Right cardiac atrium (tissue), 5 donors: ENCODE results near the gene JAKMIP3. TPM values are rescaled to one million over a fixed set of nuclear protein-coding genes. Genes with fewer than 3 reads are reported as not detected.

Experiments
- ATAC-seq, 2 donors: fragments of 200-7000 bp; cut with Tn5 transposase; one replicate each; pipeline versions ENCODE4 v1.8.0 to v1.9.1; 2020; ENCODE audit warnings: moderate library complexity in 2 of 2, mild to moderate bottlenecking in 1 of 2
- DNase-seq, 3 donors: peaks; one replicate each; pipeline ENCODE4 v3.0.0-alpha.2; 2020
- H3K27ac ChIP-seq: one replicate; pipeline ENCODE4 v1.5.1; 2013; ENCODE audit warnings: mild to moderate bottlenecking, low read length, control low read depth, moderate library complexity
- H3K27me3 ChIP-seq: one replicate; pipeline ENCODE4 v1.6.1; 2013; ENCODE audit not compliant: control insufficient read depth, insufficient read depth
- H3K4me1 ChIP-seq: one replicate; pipeline ENCODE4 v1.6.1; 2013; ENCODE audit warnings: low read length; ENCODE audit not compliant: control insufficient read depth, insufficient read depth
- H3K4me3 ChIP-seq: one replicate; pipeline ENCODE4 v1.5.1; 2013; ENCODE audit warnings: low read length, control low read depth
- H3K9me3 ChIP-seq: one replicate; pipeline ENCODE4 v1.6.1; 2013; ENCODE audit warnings: low read length; ENCODE audit not compliant: control insufficient read depth
- WGBS: extraction: QIAGEN DNeasy Blood & Tissue Kit; methylation state at CpG from one replicate; pipeline ENCODE4 v1.1.7; 2013; 5-methylcytosine and 5-hydroxymethylcytosine counted together
- intact Hi-C, 4 donors: fragments of 100-400 bp; cut with DNase I; formaldehyde crosslinking; loops; one replicate each; pipeline versions ENCODE4 v1.11.0 to v1.14.0; 2022 to 2023
- polyA plus RNA-seq: library from polyadenylated mRNA; stranded (reverse); fragments of 200-250 nt; gene quantifications from one replicate; pipeline ENCODE4 v1.2.3, GENCODE V29; 2013
- total RNA-seq, 4 donors: library from RNA; stranded (reverse); fragmentation: NEBNext Ultra II Directional; extraction: Animal tissue kit (Norgen Biotek cat#: 25700); gene quantifications; one replicate each; pipeline ENCODE4 v1.2.1, GENCODE V29; 2021
- donor health status: healthy with polysubstance abuse.
- donor health status: DM: no; HTN: yes; CAD: no.
- donor health status: DM: no; HTN: no; CAD: no.
- donor health status: DM: no; HTN: yes; CAD: no; lungs with severe emphysema.
- donor health status: DM: yes; HTN: yes; CAD: no.

The JAKMIP3 gene
- total and polyA plus RNA-seq, 5 donors: 0.39 to 1.6 (median 0.91) TPM

- no peak for ATAC-seq
- Histone ChIP-seq H3K27ac (no peak overlapping the region), H3K9me3 (no peaks in the 10 kb centered on the region), H3K4me1 (no peaks in the 10 kb centered on the region), H3K27me3 (no peaks in the 10 kb centered on the region), H3K4me3 (no peak overlapping the region)
- no peak for DNase-seq
- WGBS: 58% methylated on average over 6 of the region's 6 CpGs
- intact Hi-C loops: no loop called here
Measured at GRCh38 chr10:132028706-132029105, 37.0 kb upstream of the JAKMIP3 start.

- no peak for DNase-seq
- H3K27ac ChIP-seq: no peak overlapping the region
- no peak for ATAC-seq
- no peaks in the 10 kb centered on the region for H3K27me3 ChIP-seq
- WGBS: 78% methylated on average over 12 of the region's 12 CpGs
- no peaks in the 10 kb centered on the region for H3K4me1 ChIP-seq
- intact Hi-C loops: loop anchor here in 1 of 4 donors (10.0 kb wide), 1 partner anchor 114 kb away; no protein-coding TSS in a partner anchor
- no peak overlapping the region for H3K4me3 ChIP-seq
- H3K9me3 ChIP-seq: no peaks in the 10 kb centered on the region
Measured at GRCh38 chr10:132030898-132031463, 34.8 kb upstream of the JAKMIP3 start.

- intact Hi-C loops: loop anchor here in 1 of 4 donors (10.0 kb wide), 1 partner anchor 111 kb away; no protein-coding TSS in a partner anchor
- Histone ChIP-seq H3K27ac (no peak overlapping the region), H3K9me3 (no peaks in the 10 kb centered on the region), H3K27me3 (no peaks in the 10 kb centered on the region), H3K4me1 (no peaks in the 10 kb centered on the region), H3K4me3 (no peak overlapping the region)
- WGBS: 83% methylated on average over 5 of the region's 5 CpGs
- no peak for DNase-seq
- ATAC-seq: no peak
Measured at GRCh38 chr10:132033632-132034031, 32.1 kb upstream of the JAKMIP3 start.

- no peaks in the 10 kb centered on the region for H3K9me3 ChIP-seq
- intact Hi-C loops: loop anchor here in 1 of 4 donors (10.0 kb wide), 1 partner anchor 109 kb away; no protein-coding TSS in a partner anchor
- ATAC-seq (no peak), DNase-seq (no peak)
- WGBS: 73% methylated on average over 8 of the region's 8 CpGs
- no peak overlapping the region for H3K27ac ChIP-seq
- H3K4me3 ChIP-seq: no peak overlapping the region
- H3K27me3 ChIP-seq: no peaks in the 10 kb centered on the region
- H3K4me1 ChIP-seq: no peaks in the 10 kb centered on the region
Measured at GRCh38 chr10:132035476-132035875, 30.3 kb upstream of the JAKMIP3 start.

- peak overlapping the region; percentile 37 for H3K4me3 ChIP-seq
- intact Hi-C loops: loop anchor here in 1 of 4 donors (10.0 kb wide), 1 partner anchor 108 kb away; no protein-coding TSS in a partner anchor
- peak in 2 of 3 donors; percentile 33 to 58 for DNase-seq
- WGBS: under 1% methylated on average over 100 of the region's 100 CpGs
- no peaks in the 10 kb centered on the region for H3K27me3 ChIP-seq
- H3K4me1 ChIP-seq: no peaks in the 10 kb centered on the region
- peak; percentile 50 to 55 for ATAC-seq
- H3K27ac ChIP-seq: no peak overlapping the region
- no peaks in the 10 kb centered on the region for H3K9me3 ChIP-seq
Measured at GRCh38 chr10:132036153-132036886, 29.4 kb upstream of the JAKMIP3 start.

GRCh38 chr10:132036887-132037675, 28.7 kb upstream of the JAKMIP3 start:
- no peak overlapping the region for H3K27ac ChIP-seq
- intact Hi-C loops: loop anchor here in 1 of 4 donors (10.0 kb wide), 1 partner anchor 108 kb away; no protein-coding TSS in a partner anchor
- peak in 1 of 3 donors; percentile 55 for DNase-seq

GRCh38 chr10:132037676-132037975, 28.1 kb upstream of the JAKMIP3 start:
- H3K4me1 ChIP-seq: no peaks in the 10 kb centered on the region
- DNase-seq: no peak
- H3K27me3 ChIP-seq: no peaks in the 10 kb centered on the region
- H3K4me3 ChIP-seq: no peak overlapping the region
- WGBS: 39% methylated on average over 10 of the region's 10 CpGs
- no peak overlapping the region for H3K27ac ChIP-seq
- no peaks in the 10 kb centered on the region for H3K9me3 ChIP-seq
- no peak for ATAC-seq
- intact Hi-C loops: loop anchor here in 1 of 4 donors (10.0 kb wide), 1 partner anchor 107 kb away; no protein-coding TSS in a partner anchor

More at GRCh38 chr10:132036887-132037675, 28.7 kb upstream of the JAKMIP3 start:
- WGBS: 5% methylated on average over 44 of the region's 44 CpGs
- peak; percentile 39 to 61 for ATAC-seq
- H3K4me3 ChIP-seq: peak overlapping the region; percentile 37
- no peaks in the 10 kb centered on the region for H3K9me3 ChIP-seq
- H3K4me1 ChIP-seq: no peaks in the 10 kb centered on the region
- no peaks in the 10 kb centered on the region for H3K27me3 ChIP-seq

GRCh38 chr10:132039371-132039770, 26.4 kb upstream of the JAKMIP3 start:
- H3K9me3 ChIP-seq: no peaks in the 10 kb centered on the region
- no peak for ATAC-seq
- H3K27ac ChIP-seq: no peak overlapping the region
- no peaks in the 10 kb centered on the region for H3K27me3 ChIP-seq
- no peaks in the 10 kb centered on the region for H3K4me1 ChIP-seq
- DNase-seq: no peak
- no peak overlapping the region for H3K4me3 ChIP-seq
- intact Hi-C loops: loop anchor here in 1 of 4 donors (10.0 kb wide), 1 partner anchor 105 kb away; no protein-coding TSS in a partner anchor
- 78% methylated on average over 8 of the region's 8 CpGs for WGBS

GRCh38 chr10:132040046-132040445, 25.7 kb upstream of the JAKMIP3 start:
- Histone ChIP-seq H3K27me3 (no peaks in the 10 kb centered on the region), H3K4me3 (no peak overlapping the region), H3K4me1 (no peaks in the 10 kb centered on the region), H3K27ac (no peak overlapping the region), H3K9me3 (no peaks in the 10 kb centered on the region)
- no peak for ATAC-seq
- no peak for DNase-seq
- intact Hi-C loops: no loop called here
- WGBS: 70% methylated on average over 9 of the region's 9 CpGs

- H3K4me1 ChIP-seq: no peaks in the 10 kb centered on the region
- DNase-seq (no peak), ATAC-seq (no peak)
- no peak overlapping the region for H3K27ac ChIP-seq
- H3K9me3 ChIP-seq: no peaks in the 10 kb centered on the region
- intact Hi-C loops: no loop called here
- no peak overlapping the region for H3K4me3 ChIP-seq
- WGBS: 89% methylated on average over 15 of the region's 15 CpGs
- H3K27me3 ChIP-seq: no peaks in the 10 kb centered on the region
Measured at GRCh38 chr10:132041340-132041739, 24.4 kb upstream of the JAKMIP3 start.
